ENCODE data around the gene YTHDF1.

The YTHDF1 gene

DNA sequence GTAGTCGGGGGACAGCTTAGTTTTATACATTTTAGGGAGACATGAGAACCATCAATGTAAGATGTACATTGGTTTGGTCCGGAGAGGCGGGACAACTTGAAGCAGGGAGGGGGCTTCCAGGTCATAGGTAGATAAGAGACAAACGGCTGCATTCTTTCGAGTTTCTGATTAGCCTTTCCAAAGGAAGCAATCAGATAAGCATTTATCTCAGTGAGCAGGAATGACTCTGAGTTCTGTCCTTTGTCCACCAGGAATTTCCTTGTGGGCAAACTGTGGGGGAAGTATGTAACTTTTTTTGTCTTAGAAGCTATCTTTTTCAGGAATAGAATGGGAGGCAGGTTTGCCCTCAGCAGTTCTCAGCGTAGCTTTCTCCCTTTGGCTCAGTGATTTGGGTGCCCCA is 1.4 kb downstream of the YTHDF1 start:
- TF ChIP-seq, protein P1, sequence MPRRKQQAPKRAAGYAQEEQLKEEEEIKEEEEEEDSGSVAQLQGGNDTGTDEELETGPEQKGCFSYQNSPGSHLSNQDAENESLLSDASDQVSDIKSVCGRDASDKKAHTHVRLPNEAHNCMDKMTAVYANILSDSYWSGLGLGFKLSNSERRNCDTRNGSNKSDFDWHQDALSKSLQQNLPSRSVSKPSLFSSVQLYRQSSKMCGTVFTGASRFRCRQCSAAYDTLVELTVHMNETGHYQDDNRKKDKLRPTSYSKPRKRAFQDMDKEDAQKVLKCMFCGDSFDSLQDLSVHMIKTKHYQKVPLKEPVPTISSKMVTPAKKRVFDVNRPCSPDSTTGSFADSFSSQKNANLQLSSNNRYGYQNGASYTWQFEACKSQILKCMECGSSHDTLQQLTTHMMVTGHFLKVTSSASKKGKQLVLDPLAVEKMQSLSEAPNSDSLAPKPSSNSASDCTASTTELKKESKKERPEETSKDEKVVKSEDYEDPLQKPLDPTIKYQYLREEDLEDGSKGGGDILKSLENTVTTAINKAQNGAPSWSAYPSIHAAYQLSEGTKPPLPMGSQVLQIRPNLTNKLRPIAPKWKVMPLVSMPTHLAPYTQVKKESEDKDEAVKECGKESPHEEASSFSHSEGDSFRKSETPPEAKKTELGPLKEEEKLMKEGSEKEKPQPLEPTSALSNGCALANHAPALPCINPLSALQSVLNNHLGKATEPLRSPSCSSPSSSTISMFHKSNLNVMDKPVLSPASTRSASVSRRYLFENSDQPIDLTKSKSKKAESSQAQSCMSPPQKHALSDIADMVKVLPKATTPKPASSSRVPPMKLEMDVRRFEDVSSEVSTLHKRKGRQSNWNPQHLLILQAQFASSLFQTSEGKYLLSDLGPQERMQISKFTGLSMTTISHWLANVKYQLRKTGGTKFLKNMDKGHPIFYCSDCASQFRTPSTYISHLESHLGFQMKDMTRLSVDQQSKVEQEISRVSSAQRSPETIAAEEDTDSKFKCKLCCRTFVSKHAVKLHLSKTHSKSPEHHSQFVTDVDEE (CRISPR knock-in tag; IDR thresholded peaks at IDR 0.05), result no peak
- TF ChIP-seq SNAI2 (CRISPR knock-in tag; IDR thresholded peaks at IDR 0.05) (no peak), CSDC2 (CRISPR knock-in tag; IDR thresholded peaks at IDR 0.05) (no peak), TOX (CRISPR knock-in tag; IDR thresholded peaks at IDR 0.05; ENCODE audit: borderline replicate concordance) (no peak), ZNF70 (CRISPR knock-in tag; IDR thresholded peaks at IDR 0.05) (no peak), RARB (CRISPR knock-in tag; IDR thresholded peaks at IDR 0.05) (no peak), ARNTL (CRISPR knock-in tag; IDR thresholded peaks at IDR 0.05; ENCODE audit: borderline replicate concordance, low read depth) (no peak), TCF4 (CRISPR knock-in tag; IDR thresholded peaks at IDR 0.05; ENCODE audit: borderline replicate concordance) (no peak), ISL1 (CRISPR knock-in tag; IDR thresholded peaks at IDR 0.05) (no peak)
- TF ChIP-seq, protein P2, sequence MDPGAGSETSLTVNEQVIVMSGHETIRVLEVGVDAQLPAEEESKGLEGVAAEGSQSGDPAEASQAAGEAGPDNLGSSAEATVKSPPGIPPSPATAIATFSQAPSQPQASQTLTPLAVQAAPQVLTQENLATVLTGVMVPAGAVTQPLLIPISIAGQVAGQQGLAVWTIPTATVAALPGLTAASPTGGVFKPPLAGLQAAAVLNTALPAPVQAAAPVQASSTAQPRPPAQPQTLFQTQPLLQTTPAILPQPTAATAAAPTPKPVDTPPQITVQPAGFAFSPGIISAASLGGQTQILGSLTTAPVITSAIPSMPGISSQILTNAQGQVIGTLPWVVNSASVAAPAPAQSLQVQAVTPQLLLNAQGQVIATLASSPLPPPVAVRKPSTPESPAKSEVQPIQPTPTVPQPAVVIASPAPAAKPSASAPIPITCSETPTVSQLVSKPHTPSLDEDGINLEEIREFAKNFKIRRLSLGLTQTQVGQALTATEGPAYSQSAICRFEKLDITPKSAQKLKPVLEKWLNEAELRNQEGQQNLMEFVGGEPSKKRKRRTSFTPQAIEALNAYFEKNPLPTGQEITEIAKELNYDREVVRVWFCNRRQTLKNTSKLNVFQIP (CRISPR knock-in tag; IDR thresholded peaks at IDR 0.05; ENCODE audit: borderline replicate concordance, low read depth), result no peak
- TF ChIP-seq, protein P3, sequence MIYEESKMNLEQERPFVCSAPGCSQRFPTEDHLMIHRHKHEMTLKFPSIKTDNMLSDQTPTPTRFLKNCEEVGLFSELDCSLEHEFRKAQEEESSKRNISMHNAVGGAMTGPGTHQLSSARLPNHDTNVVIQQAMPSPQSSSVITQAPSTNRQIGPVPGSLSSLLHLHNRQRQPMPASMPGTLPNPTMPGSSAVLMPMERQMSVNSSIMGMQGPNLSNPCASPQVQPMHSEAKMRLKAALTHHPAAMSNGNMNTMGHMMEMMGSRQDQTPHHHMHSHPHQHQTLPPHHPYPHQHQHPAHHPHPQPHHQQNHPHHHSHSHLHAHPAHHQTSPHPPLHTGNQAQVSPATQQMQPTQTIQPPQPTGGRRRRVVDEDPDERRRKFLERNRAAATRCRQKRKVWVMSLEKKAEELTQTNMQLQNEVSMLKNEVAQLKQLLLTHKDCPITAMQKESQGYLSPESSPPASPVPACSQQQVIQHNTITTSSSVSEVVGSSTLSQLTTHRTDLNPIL (CRISPR knock-in tag; IDR thresholded peaks at IDR 0.05; ENCODE audit: low read depth), result no peak
- ATAC-seq, result no peak

DNA sequence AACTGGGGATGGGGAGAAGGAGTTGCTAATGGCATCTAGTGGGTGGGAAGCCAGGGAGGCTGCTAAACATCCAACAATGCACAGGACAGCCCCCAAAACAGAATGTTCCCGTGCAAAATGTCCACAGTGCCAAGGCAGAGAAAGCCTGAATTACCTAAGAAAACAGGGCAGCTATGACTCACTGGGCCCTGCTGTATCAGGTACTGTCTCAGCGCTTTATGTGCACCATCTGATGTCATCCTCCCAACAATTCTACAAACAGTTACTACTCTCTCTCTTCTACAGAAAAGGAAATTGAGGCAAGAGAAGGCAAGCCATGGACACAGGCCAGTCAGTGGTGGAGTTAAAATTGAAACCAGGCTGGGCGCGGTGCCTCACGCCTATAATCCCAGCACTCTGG is 3.1 kb downstream of the YTHDF1 start:
- no peak for ATAC-seq
- TF ChIP-seq, protein P1 (CRISPR knock-in tag; IDR thresholded peaks at IDR 0.05), result no peak
- TF ChIP-seq, protein P3 (CRISPR knock-in tag; IDR thresholded peaks at IDR 0.05; ENCODE audit: low read depth), result no peak
- no peak for TF ChIP-seq ZNF8 (CRISPR knock-in tag; IDR thresholded peaks at IDR 0.05)
- no peak for TF ChIP-seq ZFP3 (CRISPR knock-in tag; IDR thresholded peaks at IDR 0.05)
- TF ChIP-seq, protein P4, sequence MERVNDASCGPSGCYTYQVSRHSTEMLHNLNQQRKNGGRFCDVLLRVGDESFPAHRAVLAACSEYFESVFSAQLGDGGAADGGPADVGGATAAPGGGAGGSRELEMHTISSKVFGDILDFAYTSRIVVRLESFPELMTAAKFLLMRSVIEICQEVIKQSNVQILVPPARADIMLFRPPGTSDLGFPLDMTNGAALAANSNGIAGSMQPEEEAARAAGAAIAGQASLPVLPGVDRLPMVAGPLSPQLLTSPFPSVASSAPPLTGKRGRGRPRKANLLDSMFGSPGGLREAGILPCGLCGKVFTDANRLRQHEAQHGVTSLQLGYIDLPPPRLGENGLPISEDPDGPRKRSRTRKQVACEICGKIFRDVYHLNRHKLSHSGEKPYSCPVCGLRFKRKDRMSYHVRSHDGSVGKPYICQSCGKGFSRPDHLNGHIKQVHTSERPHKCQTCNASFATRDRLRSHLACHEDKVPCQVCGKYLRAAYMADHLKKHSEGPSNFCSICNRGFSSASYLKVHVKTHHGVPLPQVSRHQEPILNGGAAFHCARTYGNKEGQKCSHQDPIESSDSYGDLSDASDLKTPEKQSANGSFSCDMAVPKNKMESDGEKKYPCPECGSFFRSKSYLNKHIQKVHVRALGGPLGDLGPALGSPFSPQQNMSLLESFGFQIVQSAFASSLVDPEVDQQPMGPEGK (CRISPR knock-in tag; IDR thresholded peaks at IDR 0.05; ENCODE audit: borderline replicate concordance), result no peak
- no peak for TF ChIP-seq BACH2 (CRISPR knock-in tag; IDR thresholded peaks at IDR 0.05; ENCODE audit: borderline replicate concordance)
- no peak for TF ChIP-seq ARNTL (CRISPR knock-in tag; IDR thresholded peaks at IDR 0.05; ENCODE audit: borderline replicate concordance, low read depth)
- TF ChIP-seq ZC3H10 (CRISPR knock-in tag; IDR thresholded peaks at IDR 0.05), result no peak
- no peak for TF ChIP-seq TOX (CRISPR knock-in tag; IDR thresholded peaks at IDR 0.05; ENCODE audit: borderline replicate concordance)
- no peak for TF ChIP-seq CSDC2 (CRISPR knock-in tag; IDR thresholded peaks at IDR 0.05)
- TF ChIP-seq, protein P2 (CRISPR knock-in tag; IDR thresholded peaks at IDR 0.05; ENCODE audit: borderline replicate concordance, low read depth), result no peak
- TF ChIP-seq ESRRG (CRISPR knock-in tag; IDR thresholded peaks at IDR 0.05), result no peak
- TF ChIP-seq ISL1 (CRISPR knock-in tag; IDR thresholded peaks at IDR 0.05), result no peak
- no peak for TF ChIP-seq ZFP30 (CRISPR knock-in tag; IDR thresholded peaks at IDR 0.05)
